22Rv1 (cell line): ENCODE measurements around the gene PDLIM3.

Experiments used
- ZFX ChIP-seq: fragments of 450-650 bp; IDR thresholded peaks from 2 replicates; pipeline ENCODE4 v1.6.1; 2017; ENCODE audit warnings: antibody characterized with exemption, borderline replicate concordance
- TF ChIP-seq, protein P1 (sequence below): fragments of 450-650 bp; IDR thresholded peaks from 2 replicates; pipeline ENCODE4 v1.5.1; 2017; ENCODE audit warnings: mild to moderate bottlenecking

DNA sequence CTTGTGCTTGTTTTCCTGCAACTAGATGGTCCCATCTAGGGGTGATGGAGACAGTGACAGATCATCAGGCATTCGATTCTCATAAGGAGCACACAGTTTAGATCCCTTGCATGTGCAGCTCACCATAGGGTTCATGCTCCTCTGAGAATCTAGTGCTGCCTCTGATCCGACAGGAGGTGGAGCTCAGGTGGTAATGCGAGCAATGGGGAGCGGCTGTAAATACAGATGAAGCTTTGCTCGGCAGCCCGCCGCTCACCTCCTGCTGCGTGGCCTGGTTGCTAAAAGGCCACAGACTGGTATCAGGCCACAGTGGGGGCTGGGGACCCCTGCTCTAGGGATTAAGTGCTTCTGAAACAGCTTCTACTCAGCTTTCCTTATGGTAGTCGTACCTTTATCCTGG lies 35.3 kb downstream of the PDLIM3 start:
- TF ChIP-seq, protein P1, sequence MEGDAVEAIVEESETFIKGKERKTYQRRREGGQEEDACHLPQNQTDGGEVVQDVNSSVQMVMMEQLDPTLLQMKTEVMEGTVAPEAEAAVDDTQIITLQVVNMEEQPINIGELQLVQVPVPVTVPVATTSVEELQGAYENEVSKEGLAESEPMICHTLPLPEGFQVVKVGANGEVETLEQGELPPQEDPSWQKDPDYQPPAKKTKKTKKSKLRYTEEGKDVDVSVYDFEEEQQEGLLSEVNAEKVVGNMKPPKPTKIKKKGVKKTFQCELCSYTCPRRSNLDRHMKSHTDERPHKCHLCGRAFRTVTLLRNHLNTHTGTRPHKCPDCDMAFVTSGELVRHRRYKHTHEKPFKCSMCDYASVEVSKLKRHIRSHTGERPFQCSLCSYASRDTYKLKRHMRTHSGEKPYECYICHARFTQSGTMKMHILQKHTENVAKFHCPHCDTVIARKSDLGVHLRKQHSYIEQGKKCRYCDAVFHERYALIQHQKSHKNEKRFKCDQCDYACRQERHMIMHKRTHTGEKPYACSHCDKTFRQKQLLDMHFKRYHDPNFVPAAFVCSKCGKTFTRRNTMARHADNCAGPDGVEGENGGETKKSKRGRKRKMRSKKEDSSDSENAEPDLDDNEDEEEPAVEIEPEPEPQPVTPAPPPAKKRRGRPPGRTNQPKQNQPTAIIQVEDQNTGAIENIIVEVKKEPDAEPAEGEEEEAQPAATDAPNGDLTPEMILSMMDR: no peak
- no peak for TF ChIP-seq ZFX
